Measurements from ENCODE around the gene COTL1.
A peak's percentile ranks its signal among the peaks of the same experiment; 100 is the strongest.

COTL1 gene

DNA sequence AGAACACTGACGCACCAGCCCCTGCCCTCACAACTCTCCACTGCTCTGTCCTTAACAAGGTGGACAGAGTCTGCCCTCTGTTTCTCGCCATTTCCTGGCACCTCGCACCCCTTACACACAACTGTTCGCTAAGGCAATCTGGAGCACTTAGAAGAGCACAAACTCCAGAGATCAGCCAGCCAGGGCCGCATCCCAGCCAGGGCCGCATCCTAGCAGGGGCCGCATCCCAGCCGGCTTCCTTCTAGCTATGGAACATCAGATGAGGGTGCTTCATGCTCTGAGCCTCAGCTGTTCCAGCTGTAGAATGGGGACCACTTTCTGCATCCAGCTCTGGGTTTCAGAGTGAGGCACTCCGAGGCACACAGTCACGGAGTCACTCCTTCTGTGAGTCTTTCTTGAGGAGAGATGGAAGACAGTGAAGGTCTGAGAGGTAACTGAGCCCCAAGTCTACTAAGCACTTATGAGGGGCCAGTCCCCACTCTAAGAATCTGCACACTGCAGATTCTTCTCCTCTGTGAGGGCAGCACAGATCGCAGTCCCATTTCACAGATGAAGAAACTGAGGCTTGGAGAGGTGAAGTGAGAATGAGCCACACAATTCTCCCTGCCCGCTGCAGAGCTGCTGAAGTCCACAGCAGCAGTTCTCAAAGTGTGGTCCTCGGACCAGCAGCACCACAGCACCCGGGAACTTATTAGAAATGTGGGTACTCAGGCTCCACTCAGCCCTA lies 20.9 kb downstream of the COTL1 start:
- TF ChIP-seq JUND (IDR thresholded peaks at IDR 0.05; ENCODE audit: low read depth), result no peak
- in situ Hi-C loops (cut with HindIII; ENCODE audit: low pct_unique_long_range_greater_than_20kb, low sequenced_read_pairs), result no loop called here
- no peak for DNase-seq (ENCODE audit: low read depth in 1 of 2, low spot score in 1 of 2)

DNA sequence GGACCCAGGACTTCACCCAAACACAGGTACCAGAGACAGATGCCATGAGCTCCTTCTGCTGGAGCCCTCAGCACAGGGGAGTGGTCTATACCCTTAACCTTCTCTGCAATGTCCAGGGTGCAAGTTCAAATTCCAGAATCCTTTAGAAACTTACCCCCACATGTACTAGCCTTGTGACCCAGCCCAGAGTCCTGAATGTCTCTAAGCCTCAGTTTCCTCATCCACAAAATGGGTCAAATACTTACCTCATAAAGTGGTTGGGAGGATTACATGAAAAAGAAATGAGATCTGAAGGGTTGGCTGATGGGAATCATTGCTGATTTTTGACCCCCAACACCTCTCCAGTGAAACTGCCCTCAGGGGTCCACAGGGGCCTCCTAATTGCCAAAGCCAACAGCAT lies 21.7 kb downstream of the COTL1 start:
- in situ Hi-C loops (cut with HindIII; ENCODE audit: low pct_unique_long_range_greater_than_20kb, low sequenced_read_pairs), result no loop called here
- no peak for TF ChIP-seq JUND (IDR thresholded peaks at IDR 0.05; ENCODE audit: low read depth)
- DNase-seq (ENCODE audit: low read depth in 1 of 2, low spot score in 1 of 2), result no peak

DNA sequence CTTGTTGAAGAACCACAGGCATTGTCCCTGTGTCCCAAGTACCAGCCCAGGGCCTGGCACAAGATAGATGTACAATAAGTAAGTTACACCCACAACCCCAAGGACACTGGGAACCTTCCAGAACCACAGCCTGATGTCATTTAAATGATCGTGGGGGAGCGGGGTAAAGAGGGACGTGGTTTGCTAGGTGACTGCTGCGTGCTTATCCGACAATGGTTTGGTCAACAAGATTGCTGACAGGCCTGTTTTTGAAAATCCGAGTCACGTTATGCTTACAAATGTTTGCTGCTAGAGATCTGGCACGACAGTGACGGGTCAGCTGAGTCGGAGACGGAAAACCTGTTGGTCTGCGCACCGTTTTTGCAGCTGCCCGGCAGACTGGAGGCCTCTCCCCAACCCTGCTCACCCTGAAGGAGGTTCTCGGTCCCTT lies 22.8 kb downstream of the COTL1 start:
- in situ Hi-C loops (cut with HindIII; ENCODE audit: low pct_unique_long_range_greater_than_20kb, low sequenced_read_pairs), result no loop called here
- no peak for TF ChIP-seq JUND (IDR thresholded peaks at IDR 0.05; ENCODE audit: low read depth)
- DNase-seq (ENCODE audit: low read depth in 1 of 2, low spot score in 1 of 2), result peak in 1 of 2 experiments; percentile 33

DNA sequence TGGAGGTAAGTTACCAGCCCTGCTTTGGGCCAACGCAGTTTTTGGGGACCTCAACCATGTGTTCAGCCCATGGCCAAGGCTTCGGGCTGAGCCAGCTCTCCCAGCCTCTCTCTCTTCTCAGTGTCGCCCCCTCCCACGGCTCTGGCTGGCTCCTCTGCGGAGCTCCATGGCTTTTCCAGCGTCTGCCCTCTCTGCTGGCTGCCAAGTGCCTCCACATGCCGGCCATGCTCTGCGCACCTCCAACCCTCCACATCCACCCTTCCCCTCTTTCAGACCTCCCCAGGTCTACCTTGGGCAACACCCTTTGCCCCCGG lies 23.2 kb downstream of the COTL1 start:
- no peak for DNase-seq (ENCODE audit: low read depth in 1 of 2, low spot score in 1 of 2)
- no peak for TF ChIP-seq JUND (IDR thresholded peaks at IDR 0.05; ENCODE audit: low read depth)
- in situ Hi-C loops (cut with HindIII; ENCODE audit: low pct_unique_long_range_greater_than_20kb, low sequenced_read_pairs), result no loop called here

DNA sequence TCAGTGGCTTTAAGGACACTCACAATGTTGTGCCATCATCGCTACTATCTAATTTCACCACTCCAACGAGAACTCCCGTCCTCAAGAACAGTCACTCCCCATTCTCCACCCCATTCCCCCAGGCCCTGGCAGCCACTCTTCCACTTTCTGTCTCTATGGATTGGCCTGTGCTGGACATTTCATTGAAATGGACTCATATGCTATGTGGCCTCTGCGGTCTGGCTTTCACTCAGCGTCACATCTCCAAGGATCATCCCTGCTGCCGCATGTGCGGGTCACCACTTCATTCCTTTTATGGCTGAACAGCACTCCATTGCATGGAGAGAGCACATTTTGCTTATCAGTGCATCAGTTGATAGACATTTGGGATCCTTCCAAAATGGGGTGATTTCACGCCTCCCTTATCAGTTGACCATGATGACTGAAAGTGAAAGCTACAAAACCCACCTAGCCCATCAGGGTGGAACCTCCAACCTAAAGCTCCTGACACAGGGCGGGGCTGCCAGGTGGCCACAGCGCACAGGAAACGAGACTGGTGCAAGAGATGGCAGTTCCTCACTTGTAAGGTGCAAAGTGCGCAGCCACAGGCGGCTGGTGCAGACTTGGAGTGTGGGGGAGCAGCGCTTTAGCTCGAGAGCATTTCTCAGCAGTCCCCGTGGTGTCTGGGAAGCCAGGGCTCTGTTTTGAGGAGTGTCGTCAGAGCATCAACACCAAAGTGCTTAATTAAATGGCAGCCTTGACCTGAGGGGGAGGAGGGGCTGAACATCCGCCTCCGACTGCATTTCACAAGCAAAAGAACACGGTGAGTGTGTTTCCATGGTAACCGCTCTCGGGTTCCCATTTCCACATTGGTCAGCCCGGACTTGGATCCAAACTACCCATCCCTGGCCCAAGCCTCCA lies 23.8 kb downstream of the COTL1 start:
- TF ChIP-seq JUND (IDR thresholded peaks at IDR 0.05; ENCODE audit: low read depth), result no peak
- no peak for DNase-seq (ENCODE audit: low read depth in 1 of 2, low spot score in 1 of 2)
- in situ Hi-C loops (cut with HindIII; ENCODE audit: low pct_unique_long_range_greater_than_20kb, low sequenced_read_pairs), result no loop called here

DNA sequence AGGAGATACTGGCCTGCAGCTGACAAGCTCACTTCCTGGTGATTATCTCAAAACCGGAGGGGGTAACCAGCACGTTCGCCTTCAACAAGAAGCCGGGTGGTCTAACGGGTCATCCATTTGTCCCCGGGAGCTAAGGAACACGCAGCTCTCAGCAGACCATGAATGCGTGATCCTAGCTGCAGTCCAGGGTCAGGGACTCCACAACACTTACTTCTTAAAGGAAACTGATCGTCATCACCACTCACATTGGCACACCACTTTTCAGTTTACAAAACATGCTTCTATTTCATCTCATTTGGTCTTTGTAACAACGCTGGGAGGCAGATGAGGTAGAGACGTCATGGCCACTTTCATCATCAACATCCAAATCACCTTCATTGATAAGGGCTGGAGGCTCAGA lies 25.2 kb downstream of the COTL1 start:
- no peak for TF ChIP-seq JUND (IDR thresholded peaks at IDR 0.05; ENCODE audit: low read depth)
- DNase-seq (ENCODE audit: low read depth in 1 of 2, low spot score in 1 of 2), result no peak
- in situ Hi-C loops (cut with HindIII; ENCODE audit: low pct_unique_long_range_greater_than_20kb, low sequenced_read_pairs), result no loop called here

DNA sequence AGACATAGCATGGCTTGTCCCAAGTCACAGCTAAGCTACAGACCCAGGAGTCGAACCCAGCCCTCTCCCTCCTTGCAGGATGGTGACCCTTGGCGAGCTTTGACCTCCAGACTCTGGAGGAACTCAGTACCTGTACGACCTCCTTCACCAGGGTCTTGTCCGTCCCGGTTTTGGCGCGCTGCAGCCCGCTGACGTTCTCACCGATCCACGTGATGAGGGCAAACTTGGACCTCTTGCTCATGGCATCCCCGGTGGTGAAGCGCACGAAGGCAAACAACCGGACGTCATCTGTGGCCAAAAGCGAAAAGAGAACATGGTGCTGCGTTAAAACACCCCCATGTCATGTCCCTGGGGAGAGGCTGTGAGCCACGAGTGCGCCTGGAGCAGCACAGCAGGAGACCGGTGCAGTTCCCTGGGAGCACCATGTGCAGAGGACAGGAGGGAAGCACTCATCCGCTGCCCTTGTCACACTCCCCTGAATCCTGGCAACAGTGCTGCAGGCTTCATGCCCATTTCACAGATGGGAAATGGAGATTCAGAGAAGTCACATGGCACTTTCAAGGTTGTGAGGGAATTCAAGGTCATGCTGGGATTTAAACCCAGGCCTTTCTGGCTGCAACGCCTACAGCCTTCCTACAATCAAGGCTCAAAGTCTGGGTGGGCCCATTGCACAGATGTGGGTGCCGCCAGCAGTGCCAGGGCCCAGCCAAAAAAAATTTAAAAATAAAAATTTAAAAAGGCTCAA lies 27.7 kb downstream of the COTL1 start:
- TF ChIP-seq JUND (IDR thresholded peaks at IDR 0.05; ENCODE audit: low read depth), result no peak
- in situ Hi-C loops (cut with HindIII; ENCODE audit: low pct_unique_long_range_greater_than_20kb, low sequenced_read_pairs), result no loop called here
- DNase-seq (ENCODE audit: low read depth in 1 of 2, low spot score in 1 of 2), result no peak

DNA sequence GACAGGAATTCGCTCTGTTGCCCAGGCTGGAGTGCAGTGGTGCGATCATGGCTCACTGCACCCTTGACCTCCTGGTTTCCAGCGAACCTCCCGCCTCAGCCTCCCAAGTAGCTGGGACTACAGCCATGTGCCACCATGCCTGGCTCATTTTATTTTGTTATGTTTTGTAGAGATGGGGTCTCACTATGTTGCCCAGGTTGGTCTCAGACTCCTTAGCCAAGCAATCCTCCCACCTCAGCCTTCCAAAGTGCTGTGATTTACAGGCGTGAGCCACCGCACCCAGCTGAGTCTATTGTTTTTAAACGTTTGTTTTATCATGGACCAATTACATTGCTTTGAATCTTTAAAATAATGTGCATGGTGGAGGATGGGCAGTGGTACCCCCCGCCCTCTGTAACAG lies 28.9 kb downstream of the COTL1 start:
- TF ChIP-seq JUND (IDR thresholded peaks at IDR 0.05; ENCODE audit: low read depth), result no peak
- in situ Hi-C loops (cut with HindIII; ENCODE audit: low pct_unique_long_range_greater_than_20kb, low sequenced_read_pairs), result no loop called here
- no peak for DNase-seq (ENCODE audit: low read depth in 1 of 2, low spot score in 1 of 2)

DNA sequence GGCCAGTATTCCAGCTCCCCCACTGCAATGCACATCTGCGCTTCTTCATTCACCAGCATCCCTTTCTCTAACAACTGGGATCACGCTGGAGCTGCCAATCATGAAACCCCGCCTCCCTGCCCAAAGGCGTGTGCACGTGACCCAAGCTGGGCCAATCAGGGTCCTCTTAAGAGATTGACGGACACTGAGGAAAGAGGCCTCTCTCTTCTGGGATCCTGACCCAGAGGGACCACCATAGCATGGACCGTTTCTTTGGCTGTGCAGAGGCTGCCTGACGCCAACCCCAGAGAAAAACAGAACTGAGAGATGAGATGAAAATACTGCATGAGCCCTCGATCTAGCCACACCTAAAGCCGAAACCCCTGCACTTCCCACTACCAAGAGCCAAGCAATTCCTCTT lies 32.0 kb downstream of the COTL1 start:
- no peak for TF ChIP-seq JUND (IDR thresholded peaks at IDR 0.05; ENCODE audit: low read depth)
- DNase-seq (ENCODE audit: low read depth in 1 of 2, low spot score in 1 of 2), result peak in 1 of 2 experiments; percentile 51
- in situ Hi-C loops (cut with HindIII; ENCODE audit: low pct_unique_long_range_greater_than_20kb, low sequenced_read_pairs), result no loop called here

DNA sequence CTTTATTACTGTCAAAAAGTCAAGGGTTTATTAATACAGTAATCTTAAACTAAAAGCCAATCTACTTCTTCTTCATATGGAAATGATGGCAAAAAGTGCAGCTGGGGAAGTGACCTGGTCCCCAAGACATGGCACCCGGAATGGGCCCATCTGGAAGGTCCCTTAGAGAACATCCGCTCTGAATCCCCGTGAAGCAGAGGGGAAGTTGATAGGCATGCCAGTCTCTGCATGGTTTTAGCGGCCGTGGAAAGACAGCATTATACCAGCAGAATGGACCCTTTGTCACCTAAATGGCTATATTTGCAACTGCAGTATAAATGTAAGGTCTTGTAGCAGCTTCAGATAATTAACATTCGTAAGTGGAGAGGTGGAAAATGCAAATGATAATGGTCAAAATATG lies 32.4 kb downstream of the COTL1 start:
- no peak for DNase-seq (ENCODE audit: low read depth in 1 of 2, low spot score in 1 of 2)
- no peak for TF ChIP-seq JUND (IDR thresholded peaks at IDR 0.05; ENCODE audit: low read depth)
- in situ Hi-C loops (cut with HindIII; ENCODE audit: low pct_unique_long_range_greater_than_20kb, low sequenced_read_pairs), result no loop called here

DNA sequence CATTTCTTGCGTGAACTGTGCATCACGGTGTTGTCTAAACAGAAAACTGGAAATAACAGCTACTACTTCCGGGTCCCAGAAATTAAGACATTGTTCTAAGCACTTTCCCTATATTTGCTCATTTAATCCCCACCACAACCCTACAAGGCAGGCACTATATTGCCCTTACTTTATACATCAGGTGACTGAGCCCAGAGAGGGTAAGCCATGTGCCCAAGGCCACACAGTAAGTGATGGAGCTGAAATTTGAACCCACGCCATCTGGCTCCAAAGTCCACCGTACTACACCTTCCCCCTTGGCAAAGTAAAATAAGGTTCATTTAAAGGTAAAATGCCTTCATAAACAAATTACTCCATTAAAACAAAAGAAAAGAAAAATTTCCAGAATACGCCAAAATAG lies 33.2 kb downstream of the COTL1 start:
- no peak for DNase-seq (ENCODE audit: low read depth in 1 of 2, low spot score in 1 of 2)
- TF ChIP-seq JUND (IDR thresholded peaks at IDR 0.05; ENCODE audit: low read depth), result no peak
- in situ Hi-C loops (cut with HindIII; ENCODE audit: low pct_unique_long_range_greater_than_20kb, low sequenced_read_pairs), result no loop called here

DNA sequence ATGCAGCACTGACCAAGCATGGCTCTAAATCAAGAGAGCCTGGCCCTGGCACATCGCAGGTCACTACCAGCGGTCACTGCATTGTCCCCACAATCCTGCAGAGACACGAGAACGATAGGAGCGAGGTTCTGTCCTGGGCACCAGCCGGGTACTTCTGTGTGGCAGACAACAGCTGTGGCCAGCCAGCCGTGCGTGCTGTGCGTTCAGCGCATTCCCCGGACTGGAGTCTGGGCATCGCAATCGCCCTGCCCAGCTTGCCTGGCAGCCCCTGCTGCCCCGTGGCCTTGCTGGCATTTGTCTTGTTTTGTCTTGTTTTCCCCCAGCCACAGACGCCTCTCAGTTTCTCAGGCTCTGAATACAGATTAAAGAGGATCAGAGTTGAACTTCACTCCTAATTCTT lies 33.9 kb downstream of the COTL1 start:
- in situ Hi-C loops (cut with HindIII; ENCODE audit: low pct_unique_long_range_greater_than_20kb, low sequenced_read_pairs), result no loop called here
- TF ChIP-seq JUND (IDR thresholded peaks at IDR 0.05; ENCODE audit: low read depth), result no peak
- no peak for DNase-seq (ENCODE audit: low read depth in 1 of 2, low spot score in 1 of 2)
